ENCODE measurements around the gene DNA2.

DNA sequence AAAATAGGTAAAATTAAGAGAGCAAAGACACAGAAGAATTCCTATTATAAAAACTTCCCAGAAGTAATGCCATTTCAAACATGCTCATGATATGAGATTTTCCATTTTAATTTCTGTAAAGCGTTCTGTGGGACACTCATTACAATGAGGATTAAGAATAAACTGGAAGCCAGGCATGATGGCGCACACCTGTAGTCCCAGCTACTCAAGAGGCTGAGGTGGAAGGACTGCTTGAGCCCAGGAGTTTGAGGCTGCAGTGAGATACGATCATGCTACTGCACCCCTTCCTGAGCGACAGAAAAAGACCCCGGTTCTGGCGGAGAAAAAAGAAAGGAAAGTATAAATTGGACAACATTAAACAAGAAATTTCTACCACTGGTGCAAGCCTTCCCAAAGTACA is 1.5 kb downstream of the DNA2 start:
- TF ChIP-seq JUND (IDR thresholded peaks at IDR 0.05) (no peak), YY1 (IDR thresholded peaks at IDR 0.05; ENCODE audit: low read depth) (no peak), NRF1 (IDR thresholded peaks at IDR 0.05; ENCODE audit: low read depth, low read length) (no peak), SMC3 (IDR thresholded peaks at IDR 0.05; ENCODE audit: low read depth, low read length) (no peak), RCOR1 (IDR thresholded peaks at IDR 0.05; ENCODE audit: low read length) (no peak), ELF1 (IDR thresholded peaks at IDR 0.05) (no peak), EP300 (IDR thresholded peaks at IDR 0.05; ENCODE audit: borderline replicate concordance in 1 of 2, low read depth in 1 of 2, low read length in 1 of 2) (no peak)
- TF ChIP-seq, protein P1, sequence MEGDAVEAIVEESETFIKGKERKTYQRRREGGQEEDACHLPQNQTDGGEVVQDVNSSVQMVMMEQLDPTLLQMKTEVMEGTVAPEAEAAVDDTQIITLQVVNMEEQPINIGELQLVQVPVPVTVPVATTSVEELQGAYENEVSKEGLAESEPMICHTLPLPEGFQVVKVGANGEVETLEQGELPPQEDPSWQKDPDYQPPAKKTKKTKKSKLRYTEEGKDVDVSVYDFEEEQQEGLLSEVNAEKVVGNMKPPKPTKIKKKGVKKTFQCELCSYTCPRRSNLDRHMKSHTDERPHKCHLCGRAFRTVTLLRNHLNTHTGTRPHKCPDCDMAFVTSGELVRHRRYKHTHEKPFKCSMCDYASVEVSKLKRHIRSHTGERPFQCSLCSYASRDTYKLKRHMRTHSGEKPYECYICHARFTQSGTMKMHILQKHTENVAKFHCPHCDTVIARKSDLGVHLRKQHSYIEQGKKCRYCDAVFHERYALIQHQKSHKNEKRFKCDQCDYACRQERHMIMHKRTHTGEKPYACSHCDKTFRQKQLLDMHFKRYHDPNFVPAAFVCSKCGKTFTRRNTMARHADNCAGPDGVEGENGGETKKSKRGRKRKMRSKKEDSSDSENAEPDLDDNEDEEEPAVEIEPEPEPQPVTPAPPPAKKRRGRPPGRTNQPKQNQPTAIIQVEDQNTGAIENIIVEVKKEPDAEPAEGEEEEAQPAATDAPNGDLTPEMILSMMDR (IDR thresholded peaks at IDR 0.05): no peak
- TF ChIP-seq, protein P2, sequence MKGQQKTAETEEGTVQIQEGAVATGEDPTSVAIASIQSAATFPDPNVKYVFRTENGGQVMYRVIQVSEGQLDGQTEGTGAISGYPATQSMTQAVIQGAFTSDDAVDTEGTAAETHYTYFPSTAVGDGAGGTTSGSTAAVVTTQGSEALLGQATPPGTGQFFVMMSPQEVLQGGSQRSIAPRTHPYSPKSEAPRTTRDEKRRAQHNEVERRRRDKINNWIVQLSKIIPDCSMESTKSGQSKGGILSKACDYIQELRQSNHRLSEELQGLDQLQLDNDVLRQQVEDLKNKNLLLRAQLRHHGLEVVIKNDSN (IDR thresholded peaks at IDR 0.05; ENCODE audit: borderline replicate concordance, low read depth): no peak
- TF ChIP-seq, protein P3, sequence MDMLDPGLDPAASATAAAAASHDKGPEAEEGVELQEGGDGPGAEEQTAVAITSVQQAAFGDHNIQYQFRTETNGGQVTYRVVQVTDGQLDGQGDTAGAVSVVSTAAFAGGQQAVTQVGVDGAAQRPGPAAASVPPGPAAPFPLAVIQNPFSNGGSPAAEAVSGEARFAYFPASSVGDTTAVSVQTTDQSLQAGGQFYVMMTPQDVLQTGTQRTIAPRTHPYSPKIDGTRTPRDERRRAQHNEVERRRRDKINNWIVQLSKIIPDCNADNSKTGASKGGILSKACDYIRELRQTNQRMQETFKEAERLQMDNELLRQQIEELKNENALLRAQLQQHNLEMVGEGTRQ (IDR thresholded peaks at IDR 0.05; ENCODE audit: borderline replicate concordance, low read depth, low read length): no peak
- TF ChIP-seq, protein P4, sequence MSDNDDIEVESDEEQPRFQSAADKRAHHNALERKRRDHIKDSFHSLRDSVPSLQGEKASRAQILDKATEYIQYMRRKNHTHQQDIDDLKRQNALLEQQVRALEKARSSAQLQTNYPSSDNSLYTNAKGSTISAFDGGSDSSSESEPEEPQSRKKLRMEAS (IDR thresholded peaks at IDR 0.05; ENCODE audit: low read depth): no peak
